ENCODE measurements around the gene VPS13D.

- no peak for TF ChIP-seq CTCF (IDR thresholded peaks at IDR 0.05; ENCODE audit: low read depth, low read length)
- TF ChIP-seq POLR2A (IDR thresholded peaks at IDR 0.05; ENCODE audit: extremely low read depth, insufficient read length), result no peak
- no peak for TF ChIP-seq MYC (IDR thresholded peaks at IDR 0.05; ENCODE audit: low read depth, low read length)
- no peak for TF ChIP-seq MAX (IDR thresholded peaks at IDR 0.05; ENCODE audit: low read depth, low read length)
Measured at GRCh38 chr1:12527564-12527963, 297.7 kb downstream of the VPS13D start.
